Renal cortical epithelial cell (primary cell): ENCODE data around the gene CDH6. TPM values are rescaled to one million over a fixed set of nuclear protein-coding genes. Genes with fewer than 3 reads are reported as not detected.

ENCODE experiments used
- DNase-seq: peaks from one replicate; pipeline ENCODE4 v3.0.0-alpha.2; 2011; ENCODE audit warnings: low read depth
- total RNA-seq: library from RNA; depleted of rRNA; stranded (reverse); fragments of >200 nt; gene quantifications from 2 replicates; pipeline ENCODE4 v1.2.3, GENCODE V29; 2014

CDH6 gene
- total RNA-seq, 1 donor from 2014 or later = 416 TPM

DNA sequence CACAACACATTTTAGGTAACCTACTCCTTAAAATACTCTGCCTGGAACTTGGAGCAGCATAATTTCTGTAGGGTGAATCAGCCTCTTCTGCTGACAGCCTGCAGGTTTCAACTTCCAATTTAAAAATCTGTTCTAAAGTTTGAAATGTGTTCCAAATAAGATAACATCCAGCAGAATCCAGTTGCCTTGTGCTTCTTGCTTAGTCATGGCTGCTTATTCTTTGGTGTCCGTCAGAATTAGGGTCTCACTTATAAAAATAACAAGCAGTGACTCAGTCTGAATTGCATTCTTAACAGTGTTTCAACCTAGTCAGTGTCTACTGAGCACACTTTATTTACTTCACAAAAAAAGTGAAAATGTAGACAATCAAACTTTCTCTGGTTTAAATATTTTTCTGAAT is 3.7 kb downstream of the CDH6 start:
- peak; percentile 64 for DNase-seq

DNA sequence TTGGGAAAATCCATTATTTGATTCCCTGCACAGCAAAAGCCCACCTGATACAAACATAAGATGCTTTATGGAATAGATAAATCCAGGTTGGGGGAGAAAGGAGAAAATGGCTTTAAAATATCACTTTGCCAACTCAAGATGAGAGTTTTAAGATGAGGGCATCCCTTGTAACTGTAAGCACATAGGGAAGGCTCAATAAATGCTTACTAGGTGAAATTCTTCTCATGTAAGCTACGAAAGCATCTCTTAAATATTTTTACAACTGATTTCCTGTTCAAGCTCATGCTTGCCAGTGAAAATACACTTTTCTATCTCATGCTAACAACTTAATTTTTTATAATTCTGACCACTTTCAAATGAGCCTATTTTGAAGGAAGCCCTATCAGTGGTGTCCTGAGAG is 11.5 kb downstream of the CDH6 start:
- no peak for DNase-seq

DNA sequence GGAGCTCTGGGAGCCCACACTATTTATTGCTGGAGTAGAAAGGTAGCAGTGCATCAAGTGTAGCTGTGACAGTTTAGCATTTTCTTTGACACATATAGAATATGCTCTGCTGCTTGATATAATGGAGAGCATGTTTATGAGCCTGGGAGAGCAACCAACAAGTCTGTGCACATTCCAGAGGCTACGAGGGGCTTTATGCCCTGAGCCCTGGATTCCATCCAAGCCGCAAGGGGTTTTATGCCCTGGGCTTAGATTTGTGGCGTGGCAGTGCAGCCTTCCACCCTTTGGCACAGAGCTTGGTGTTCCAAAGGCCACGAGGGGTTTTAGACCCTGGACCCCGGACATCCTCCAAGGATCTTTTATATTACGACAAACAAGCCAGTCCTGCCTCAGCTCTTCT is 14.6 kb downstream of the CDH6 start:
- no peak for DNase-seq

DNA sequence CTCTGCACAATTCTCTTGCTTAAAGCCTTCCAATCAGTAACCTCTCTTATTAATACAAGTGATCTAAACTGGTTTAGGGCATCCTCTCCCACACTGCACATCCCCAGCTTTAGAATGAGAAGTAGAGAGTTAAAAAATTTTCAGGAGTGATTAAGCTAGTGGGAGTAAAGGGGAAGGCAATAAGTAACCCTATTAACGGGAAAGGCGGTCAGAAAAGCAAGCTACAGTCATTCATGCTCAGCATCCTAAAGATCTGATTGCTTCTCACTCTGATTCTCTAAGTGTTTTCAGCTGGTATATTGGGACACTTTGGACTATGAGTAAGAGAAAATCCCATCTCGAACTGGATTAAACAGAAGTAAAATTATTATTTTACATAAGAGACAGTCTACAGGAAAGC is 15.8 kb downstream of the CDH6 start:
- peak; percentile 63 for DNase-seq

DNA sequence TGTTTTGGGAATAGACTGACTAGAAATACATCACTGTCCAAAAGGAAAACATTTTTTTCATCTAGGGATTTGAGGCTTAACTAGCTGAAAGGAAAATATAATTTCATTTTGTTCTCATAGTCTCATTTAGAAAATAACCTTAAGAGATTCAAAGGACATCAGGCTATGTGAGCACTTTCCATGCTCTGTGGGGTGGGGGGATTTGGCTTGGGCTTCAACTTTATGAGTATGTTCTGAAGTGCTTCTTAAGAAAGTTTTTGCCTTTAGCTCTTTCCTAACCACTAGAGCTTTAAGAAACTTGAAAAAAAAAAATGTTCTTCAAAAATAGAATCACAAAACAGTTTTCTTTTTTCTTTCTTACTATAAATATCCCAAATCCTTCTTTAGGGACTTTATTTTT is 17.6 kb downstream of the CDH6 start:
- no peak for DNase-seq

DNA sequence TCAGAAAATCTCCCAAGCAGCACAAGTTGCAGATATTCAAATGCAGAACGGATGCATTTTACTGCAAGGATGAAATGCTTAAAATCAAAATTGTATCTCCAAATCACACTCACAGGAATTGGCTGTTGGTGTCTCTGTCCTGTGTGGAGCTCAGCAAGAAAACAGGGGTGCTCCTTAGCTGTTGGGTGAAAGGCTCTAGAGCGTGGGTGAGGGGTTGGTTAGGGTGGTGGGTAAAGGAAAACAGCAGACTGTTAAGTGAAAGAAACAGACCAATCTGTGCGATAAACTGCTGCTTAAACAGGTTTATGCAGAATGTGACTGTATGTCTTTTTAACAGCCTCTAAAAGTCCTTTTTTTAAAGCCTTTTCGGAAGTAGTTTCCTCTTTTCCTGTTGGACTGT is 19.8 kb downstream of the CDH6 start:
- no peak for DNase-seq

DNA sequence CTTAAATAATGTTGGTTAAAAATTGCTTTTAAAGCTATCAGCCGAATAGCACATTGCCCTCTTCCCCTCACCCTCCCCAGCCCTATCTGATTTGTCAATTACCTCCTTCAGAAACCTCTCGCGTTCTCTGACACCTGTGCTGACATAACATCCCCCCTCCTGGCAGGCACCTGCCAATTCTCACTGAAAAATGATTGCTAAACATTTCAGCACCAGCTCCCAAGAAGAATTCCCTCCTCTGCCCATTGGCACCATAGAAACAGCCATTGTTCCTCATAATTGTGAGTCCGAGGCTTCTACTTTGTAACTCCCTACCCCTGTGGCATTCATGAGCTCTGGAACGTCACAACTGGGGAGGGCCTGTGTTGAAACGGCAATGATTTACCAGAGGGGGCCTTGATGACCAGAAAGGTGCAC is 20.2 kb downstream of the CDH6 start:
- peak; percentile 75 for DNase-seq

DNA sequence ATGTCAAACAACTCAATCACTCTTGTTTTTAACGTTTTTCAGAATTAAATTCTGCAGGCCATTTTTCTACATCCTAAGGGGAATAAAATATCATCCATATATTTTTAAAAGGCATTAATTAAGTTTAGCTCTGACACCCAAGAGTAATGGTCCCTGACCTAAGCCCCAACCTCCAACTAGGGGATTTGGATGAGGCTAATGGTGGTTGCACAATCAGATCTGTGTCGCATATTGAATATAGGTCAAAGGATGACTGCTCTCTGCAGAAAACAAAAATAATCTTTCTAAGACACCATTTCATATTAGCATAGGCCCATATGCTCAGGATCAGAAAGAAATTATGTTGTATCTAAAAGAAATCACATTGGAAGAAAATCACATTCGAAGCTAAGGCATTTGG is 20.7 kb downstream of the CDH6 start:
- DNase-seq = no peak

DNA sequence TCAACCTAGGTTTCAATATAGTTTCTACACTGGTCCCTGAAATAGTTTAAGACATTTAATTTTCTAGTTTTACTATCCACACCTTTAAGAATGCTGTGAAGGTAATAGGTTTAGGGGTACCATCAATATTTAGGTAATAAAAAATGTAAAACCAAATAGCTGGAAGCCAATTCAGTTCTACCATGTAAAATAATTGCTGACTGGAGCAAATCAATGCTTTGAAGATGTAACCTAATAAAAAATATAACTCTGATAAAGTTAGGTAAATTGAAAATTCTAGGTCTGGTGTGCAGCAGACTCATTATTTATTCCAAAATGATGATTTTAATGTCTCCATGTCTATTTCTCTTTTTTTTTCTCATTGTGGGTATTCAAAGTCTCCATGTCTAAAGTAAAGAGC is 21.8 kb downstream of the CDH6 start:
- DNase-seq = no peak

DNA sequence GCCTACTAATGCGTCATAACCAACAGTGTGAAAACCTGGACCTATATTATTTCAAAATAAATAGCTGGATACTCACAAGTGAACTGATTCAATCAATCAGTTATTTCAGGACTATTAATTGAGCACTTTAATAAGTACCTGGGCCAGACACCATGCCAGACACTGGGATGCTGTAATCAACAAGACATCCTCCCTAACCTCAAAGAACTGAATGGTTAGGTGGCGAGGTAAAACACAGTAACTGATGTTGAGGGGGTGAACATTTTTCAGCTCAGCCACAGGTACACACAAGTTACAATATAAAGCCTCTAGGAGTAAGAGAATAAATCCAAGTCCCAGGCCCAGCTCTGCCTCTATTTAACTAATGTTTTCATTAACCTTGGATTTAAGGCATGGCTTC is 24.0 kb downstream of the CDH6 start:
- DNase-seq = no peak

DNA sequence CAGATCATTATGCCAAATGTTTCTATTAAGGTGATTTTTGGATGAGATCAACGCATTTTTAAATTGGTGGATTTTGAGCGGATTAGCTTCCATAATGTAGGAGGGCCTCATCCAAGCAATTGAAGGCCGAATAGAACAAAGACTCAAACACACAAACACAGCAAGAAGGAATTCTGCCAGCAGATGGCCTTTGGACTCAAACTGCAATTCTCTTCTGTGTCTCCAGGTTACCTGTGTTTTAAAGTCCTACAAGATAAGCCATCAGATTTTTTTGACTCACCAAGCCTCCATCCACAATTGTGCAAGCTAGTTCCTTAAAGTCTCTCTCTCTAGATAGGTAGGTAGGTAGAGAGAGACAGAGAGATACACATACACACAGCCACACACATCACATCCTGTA is 25.5 kb downstream of the CDH6 start:
- DNase-seq = peak; percentile 28

DNA sequence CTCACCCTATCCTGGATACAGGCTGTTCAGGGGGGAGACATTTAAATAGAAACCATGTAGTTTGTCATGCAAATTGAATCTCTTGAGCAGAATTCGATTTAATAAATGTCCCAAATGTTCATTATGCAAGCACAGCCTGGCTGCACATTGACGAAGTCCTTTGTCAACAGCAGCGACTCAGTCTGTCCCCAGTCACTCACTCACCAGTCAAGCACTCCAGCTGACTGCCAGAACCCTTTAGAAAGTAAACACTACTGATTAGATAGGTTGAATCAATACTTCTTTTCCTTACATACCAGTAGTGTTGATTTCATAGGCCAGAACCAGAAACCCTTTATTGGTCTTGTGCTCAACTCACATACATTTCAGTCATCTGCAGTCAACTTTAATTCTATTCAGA is 27.5 kb downstream of the CDH6 start:
- no peak for DNase-seq

DNA sequence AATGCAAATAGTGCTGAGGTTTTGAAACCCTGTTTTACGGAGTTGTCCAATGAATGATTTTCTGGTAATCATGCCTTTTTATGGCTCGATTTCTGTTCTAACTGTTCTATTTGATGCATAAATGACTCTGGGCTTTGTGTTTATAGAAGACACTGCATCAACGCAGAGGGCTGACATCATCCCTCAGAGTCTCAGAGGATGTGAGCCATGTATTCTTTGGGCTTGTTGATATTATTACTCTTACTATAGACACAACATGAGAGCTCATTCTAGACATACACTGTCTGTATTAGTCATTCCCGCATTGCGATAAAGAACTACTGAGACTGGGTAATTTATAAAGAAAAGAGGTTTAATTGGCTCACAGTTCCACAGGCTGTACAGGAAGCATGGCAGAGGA is 31.6 kb downstream of the CDH6 start:
- no peak for DNase-seq

DNA sequence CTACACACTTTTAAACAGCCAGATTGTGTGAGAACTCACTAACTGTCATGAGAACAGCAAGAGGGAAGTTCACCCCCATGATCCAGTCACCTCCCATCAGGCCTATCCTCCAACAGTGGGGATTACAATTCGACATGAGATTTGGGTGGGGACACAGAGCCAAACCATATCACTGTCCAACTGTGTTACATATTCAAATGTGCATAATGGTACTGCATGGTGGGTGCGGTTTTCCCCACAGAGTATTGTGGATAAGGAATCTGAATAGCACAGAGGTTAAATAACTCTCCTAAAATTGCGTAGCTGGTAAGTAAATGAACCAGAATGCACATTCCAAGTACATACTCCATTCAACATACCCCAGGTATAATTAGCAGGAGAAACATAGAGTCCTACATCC is 32.1 kb downstream of the CDH6 start:
- no peak for DNase-seq

DNA sequence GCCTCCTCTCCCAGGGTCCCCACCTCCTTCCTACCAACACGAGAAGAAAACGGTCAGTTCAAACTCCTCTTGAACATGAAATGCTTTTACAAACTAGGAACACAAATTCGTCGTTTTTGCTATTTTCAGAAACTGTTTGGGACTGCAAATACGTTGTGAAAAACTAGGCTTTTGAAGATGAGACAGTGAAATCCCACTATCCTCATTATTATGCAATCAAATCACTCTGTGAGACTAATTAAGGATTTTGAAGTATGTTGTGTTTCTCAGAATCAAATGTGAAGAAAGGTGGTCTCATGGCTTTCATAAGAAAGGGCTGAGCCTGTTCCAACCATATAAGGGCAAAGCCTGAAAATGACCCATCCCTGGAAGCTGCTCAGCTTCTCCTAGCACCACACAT is 33.2 kb downstream of the CDH6 start:
- no peak for DNase-seq

DNA sequence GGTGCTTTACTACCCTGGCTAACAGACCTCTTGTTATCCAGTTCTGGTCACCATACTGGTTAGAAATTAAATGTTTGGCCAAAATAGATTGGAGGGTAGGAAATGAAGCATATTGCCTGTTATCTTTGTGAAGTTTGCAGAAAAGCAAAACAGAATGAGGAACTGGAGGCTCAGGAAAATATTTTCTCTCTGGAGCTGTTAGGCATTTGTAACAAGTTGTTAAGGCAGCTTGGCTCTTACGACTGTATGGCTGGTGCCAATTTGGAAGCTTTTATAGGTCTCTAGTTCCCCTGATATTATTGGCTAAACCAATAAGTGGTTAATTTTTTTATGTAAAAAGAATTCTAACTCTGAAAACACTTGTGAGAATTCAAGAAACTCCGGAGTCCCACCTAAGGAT is 35.8 kb downstream of the CDH6 start:
- DNase-seq = no peak

DNA sequence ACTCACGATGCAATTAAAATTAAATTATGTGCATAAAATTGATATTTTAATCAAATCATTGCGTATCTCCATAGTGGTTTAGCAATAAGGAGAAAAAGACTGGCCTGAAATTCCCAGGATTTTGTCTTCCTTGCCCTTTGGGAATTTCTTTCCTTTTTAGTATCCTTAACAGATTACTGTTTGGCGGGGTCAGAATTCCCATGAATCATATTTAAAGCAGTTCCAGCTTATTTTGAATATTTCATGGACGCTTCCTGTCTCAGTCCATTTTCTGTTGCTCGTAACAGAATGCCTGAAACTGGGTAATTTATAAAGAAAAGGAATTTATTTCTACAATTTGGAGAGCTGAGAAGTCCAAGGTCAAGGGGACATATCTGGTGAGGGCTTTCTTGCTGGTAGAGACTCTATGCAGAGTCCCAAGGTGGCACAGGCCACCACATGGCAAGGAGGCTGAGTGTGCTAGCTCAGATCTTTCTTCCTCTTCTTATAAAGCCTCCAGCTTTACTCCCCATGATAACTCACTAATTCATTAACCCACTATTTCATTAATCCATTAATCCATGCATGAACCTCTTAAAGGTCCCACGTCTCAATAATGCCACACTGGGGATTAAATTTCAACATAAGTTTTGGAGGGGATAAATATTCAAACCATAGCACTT is 37.8 kb downstream of the CDH6 start:
- DNase-seq = no peak

DNA sequence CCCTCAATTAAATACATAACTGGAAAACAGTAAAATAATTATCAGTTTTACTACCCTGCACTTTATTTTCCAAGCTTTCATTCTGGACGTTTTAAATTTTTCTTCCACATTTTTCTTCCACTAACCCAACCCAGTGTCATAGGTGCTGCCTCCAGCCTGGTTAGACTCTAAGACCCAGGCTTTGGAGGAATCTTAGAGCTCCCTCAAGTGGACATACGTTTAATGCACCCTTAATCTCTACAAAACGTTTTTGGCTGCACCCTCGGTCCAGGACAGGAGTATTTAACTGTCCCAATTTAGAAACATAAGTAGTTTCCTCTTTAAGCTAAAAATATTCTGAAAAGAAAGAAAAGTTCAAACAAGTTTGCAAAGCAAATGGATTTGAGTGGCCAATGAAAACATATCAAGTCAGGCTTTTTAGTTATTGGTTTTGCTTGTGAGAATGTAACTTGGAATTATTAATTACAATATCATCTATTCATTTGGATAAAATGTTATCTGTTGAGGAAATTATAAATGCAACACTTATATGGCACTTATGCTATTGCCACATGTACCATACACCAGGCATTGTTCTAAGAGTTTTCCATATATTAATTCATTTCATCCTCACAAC is 38.9 kb downstream of the CDH6 start:
- DNase-seq = peak; percentile 62

DNA sequence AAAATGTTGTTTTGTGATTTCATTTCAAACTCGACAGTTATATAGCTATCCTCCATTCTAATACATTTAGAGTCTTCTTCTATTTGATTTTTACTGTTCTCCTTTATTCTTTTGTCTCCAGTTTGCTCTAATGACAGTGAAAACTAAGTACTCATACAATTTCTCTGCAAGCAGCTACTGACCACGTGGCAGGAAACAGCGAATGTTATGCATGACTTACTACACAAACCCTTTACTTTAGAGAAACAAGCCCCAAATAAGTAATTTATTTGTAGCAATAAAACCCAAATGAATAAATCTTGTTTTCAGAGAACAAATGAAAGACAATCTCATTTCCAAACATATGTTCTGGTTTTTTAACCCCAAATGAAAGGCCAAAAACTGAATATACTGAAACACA is 41.9 kb downstream of the CDH6 start:
- peak; percentile 77 for DNase-seq

DNA sequence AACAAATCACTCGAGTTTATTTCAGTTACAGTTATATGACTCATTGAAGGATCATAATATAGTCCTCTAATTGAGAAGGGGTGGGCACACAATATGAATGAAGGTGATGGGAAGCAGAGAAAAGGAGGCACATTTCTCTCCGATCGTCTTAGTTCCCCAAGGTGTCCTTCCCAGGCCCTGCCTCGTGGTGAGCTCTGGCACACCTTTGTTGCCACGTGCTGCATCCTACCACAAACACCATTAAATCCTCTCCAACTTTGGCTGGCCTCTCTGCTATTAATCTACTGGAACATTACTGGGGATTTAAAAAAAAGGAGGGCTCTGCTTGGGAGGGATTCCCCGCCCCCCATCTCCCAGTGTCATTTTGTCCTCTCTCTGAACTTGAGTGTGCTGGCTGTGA is 42.9 kb downstream of the CDH6 start:
- no peak for DNase-seq

DNA sequence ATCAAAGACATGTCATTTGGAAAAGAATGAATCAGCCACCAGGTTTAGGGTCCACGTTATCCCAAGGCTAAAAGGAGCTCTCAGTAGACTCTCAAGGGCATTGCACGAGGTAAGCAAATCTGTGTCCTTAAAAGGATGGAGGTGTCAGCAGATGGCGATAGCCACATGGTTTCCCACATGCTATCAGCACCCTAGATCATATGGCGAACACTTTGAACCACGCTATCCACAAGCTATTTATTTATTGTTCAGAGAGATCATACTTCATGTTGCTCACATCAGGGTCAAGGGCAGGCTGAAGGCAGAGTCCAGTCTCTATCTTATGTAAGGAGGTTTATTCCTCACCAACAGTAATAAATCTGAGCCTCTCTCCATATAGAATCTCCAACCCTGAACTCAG is 43.7 kb downstream of the CDH6 start:
- no peak for DNase-seq

DNA sequence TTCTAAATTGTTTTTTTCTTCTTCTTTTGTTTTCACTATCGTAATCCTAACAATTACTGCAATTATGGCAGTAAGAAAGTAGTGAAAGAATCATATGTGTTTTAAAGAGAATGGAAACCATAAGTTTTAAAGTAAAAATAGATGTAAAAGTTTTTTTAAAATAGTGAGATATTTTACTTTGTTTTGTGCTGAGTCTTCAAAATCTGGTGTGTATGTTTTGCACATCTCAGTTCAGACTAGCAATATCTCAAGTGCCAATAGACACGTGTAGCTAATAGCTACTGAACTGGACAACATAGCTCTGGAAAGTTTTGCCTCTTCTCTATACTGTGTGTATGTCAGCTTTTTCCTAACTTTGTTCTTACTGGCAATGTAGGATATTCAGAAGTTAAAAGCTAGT is 45.0 kb downstream of the CDH6 start:
- no peak for DNase-seq

DNA sequence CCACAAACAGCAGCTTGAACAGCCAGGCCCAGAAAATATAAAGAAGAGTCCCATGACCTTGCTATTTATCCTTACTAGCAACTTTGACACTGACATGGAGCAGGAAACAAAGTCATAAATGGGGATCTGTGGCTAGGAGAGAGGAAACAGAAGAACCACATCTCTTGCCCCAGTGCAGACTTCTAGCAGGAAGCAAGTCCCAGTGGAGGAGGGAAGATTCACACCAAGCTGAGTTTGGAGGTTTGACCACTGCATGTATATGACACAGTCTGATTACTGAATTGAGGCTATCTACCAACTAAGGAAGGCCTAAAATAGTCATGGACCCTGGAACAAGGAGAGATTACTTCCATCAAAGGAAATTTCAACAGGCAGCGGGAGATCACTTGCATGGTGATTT is 51.4 kb downstream of the CDH6 start:
- DNase-seq = no peak

DNA sequence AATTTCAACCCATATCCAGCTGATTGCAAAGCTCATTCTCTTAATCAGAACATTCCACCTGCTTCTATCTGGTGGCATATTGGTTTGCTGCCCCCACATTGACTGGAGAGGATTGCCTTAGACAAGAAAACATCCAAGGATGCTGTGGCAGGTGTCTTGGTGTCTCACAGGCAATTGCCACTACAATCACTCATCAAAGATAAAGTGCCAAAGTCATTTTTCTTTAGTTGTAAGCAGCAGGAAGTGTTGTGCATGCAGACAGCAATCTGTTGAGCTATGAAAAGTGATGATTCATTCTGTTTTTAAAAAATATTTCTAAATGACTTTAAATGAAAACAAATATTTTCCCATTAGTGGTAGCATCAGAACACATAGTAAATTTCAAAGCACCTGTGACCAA is 53.9 kb downstream of the CDH6 start:
- no peak for DNase-seq
